Activated CD4-positive, alpha-beta T cell treated with anti-CD3 and anti-CD28 coated beads, Interleukin-2, Interleukin-4, amounts not matched to agents 100 ng/mL and 50 ng/mL, durations not matched to agents 16 hours and 8 hours (primary cell): ENCODE results near the gene GGTLC1.
"Not testable (repeated sequence)": the region's sequence is repeated elsewhere in the genome, so short reads cannot be mapped to it uniquely, and the experiment has no call there.

Source experiments
- DNase-seq: peaks from one replicate; pipeline ENCODE4 v3.0.0-alpha.2; 2020; ENCODE audit warnings: low spot score

The GGTLC1 gene

GRCh38 chr20:23988561-23988960, at the start of gene GGTLC1:
Gene GGTLC1 (minus strand): TSS chr20:23988779. CDS start chr20:23986611, 2,168 bp downstream.
- DNase-seq, result no peak

- DNase-seq, result no peak
Measured at GRCh38 chr20:24034820-24035219, 46.2 kb upstream of the GGTLC1 start.

- DNase-seq, result no peak
Measured at GRCh38 chr20:24033565-24033964, 45.0 kb upstream of the GGTLC1 start.

- DNase-seq, result peak; percentile 49
Measured at GRCh38 chr20:24033151-24033550, 44.6 kb upstream of the GGTLC1 start.

- no peak for DNase-seq
Measured at GRCh38 chr20:24032400-24032898, 43.9 kb upstream of the GGTLC1 start.

GRCh38 chr20:24027229-24027628, 38.6 kb upstream of the GGTLC1 start:
- DNase-seq, result peak; percentile 85

- no peak for DNase-seq
Measured at GRCh38 chr20:24022621-24023180, 34.1 kb upstream of the GGTLC1 start.

GRCh38 chr20:24018796-24019195, 30.2 kb upstream of the GGTLC1 start:
- no peak for DNase-seq

GRCh38 chr20:24017458-24017755, 28.8 kb upstream of the GGTLC1 start:
- no peak for DNase-seq

GRCh38 chr20:24016607-24017457, 28.3 kb upstream of the GGTLC1 start:
- DNase-seq, result no peak

GRCh38 chr20:24013953-24014352, 25.4 kb upstream of the GGTLC1 start:
- DNase-seq, result no peak

- no peak for DNase-seq
Measured at GRCh38 chr20:24011282-24011681, 22.7 kb upstream of the GGTLC1 start.

- DNase-seq, result no peak
Measured at GRCh38 chr20:24007758-24008157, 19.2 kb upstream of the GGTLC1 start.

- DNase-seq, result no peak
Measured at GRCh38 chr20:24007073-24007595, 18.6 kb upstream of the GGTLC1 start.

GRCh38 chr20:24006626-24007025, 18.0 kb upstream of the GGTLC1 start:
- no peak for DNase-seq

- no peak for DNase-seq
Measured at GRCh38 chr20:24004471-24004870, 15.9 kb upstream of the GGTLC1 start.

- DNase-seq, result no peak
Measured at GRCh38 chr20:24002896-24003295, 14.3 kb upstream of the GGTLC1 start.

- no peak for DNase-seq
Measured at GRCh38 chr20:24001712-24002405, 13.3 kb upstream of the GGTLC1 start.

GRCh38 chr20:23998844-23999243, 10.3 kb upstream of the GGTLC1 start:
- no peak for DNase-seq

- no peak for DNase-seq
Measured at GRCh38 chr20:23998392-23998791, 9.8 kb upstream of the GGTLC1 start.

GRCh38 chr20:23995905-23996666, 7.5 kb upstream of the GGTLC1 start:
- peak; percentile 47 for DNase-seq

- DNase-seq, result not testable (repeated sequence)
Measured at GRCh38 chr20:23995291-23995690, 6.7 kb upstream of the GGTLC1 start.
